Breast epithelium (tissue), 4 donors: ENCODE data around the gene TPD52L1. TPM values are rescaled to one million over a fixed set of nuclear protein-coding genes. Genes with fewer than 3 reads are reported as not detected.

Experiments used
- DNase-seq, 2 donors: peaks; one replicate each; pipeline ENCODE4 v3.0.0-alpha.2; 2019; ENCODE audit warnings: low spot score in 2 of 2
- H3K27ac ChIP-seq, 2 donors: fragments of 200-600 bp; sonication (generic) in 1 of 2; one replicate each; pipeline ENCODE4 v1.5.1; 2016 to 2019; ENCODE audit warnings: mild to moderate bottlenecking in 1 of 2
- H3K27me3 ChIP-seq, 2 donors: fragments of 200-600 bp; sonication (generic) in 1 of 2; one replicate each; pipeline versions ENCODE4 v1.5.1 to v1.6.0; 2017 to 2019; ENCODE audit warnings: control low read depth in 1 of 2, mild to moderate bottlenecking in 1 of 2
- H3K36me3 ChIP-seq: fragments of 200-600 bp; one replicate; pipeline ENCODE4 v1.5.1; 2019
- H3K4me1 ChIP-seq, 2 donors: fragments of 200-600 bp; sonication (generic); one replicate each; pipeline ENCODE4 v1.5.1; 2016 to 2019; ENCODE audit warnings: control low read depth in 1 of 2
- H3K4me3 ChIP-seq, 3 donors: fragments of 200-600 bp; sonication (generic); 1 replicate in 2 of 3; 2 replicates in 1 of 3; pipeline ENCODE4 v1.5.1; 2016 to 2019; ENCODE audit warnings: mild to moderate bottlenecking in 3 of 3, moderate library complexity in 2 of 3
- H3K9me3 ChIP-seq, 2 donors: fragments of 200-600 bp; sonication (generic) in 1 of 2; one replicate each; pipeline ENCODE4 v1.5.1; 2016 to 2019; ENCODE audit warnings: control low read depth in 1 of 2
- CTCF ChIP-seq, 3 donors: fragments of 450-650 bp; IDR thresholded peaks; one replicate each; pipeline ENCODE4 v1.5.1; 2016 to 2017; ENCODE audit warnings: antibody characterized with exemption in 3 of 3, mild to moderate bottlenecking in 3 of 3, moderate library complexity in 3 of 3
- POLR2A ChIP-seq: fragments of 450-650 bp; IDR thresholded peaks from one replicate; pipeline ENCODE4 v1.6.1; 2016; ENCODE audit warnings: antibody characterized with exemption, mild to moderate bottlenecking, moderate library complexity
- POLR2AphosphoS5 ChIP-seq, 3 donors: sonication (generic); formaldehyde crosslinking; IDR thresholded peaks; one replicate each; pipeline ENCODE4 v1.6.1; 2017; ENCODE audit warnings: antibody characterized with exemption in 3 of 3
- intact Hi-C: fragments of 100-400 bp; cut with DNase I; formaldehyde crosslinking; loops from one replicate; pipeline ENCODE4 v1.15.1; 2023; ENCODE audit warnings: low total_unique reads
- total RNA-seq, 3 donors: library from RNA; depleted of rRNA; stranded (reverse); fragments of >200 nt; gene quantifications; one replicate each; pipeline ENCODE4 v1.1.0, GENCODE V29; 2016

Gene TPD52L1
- total RNA-seq, 3 donors from 2014 or later: 27.2 to 266 (median 81.3) TPM

GRCh38 chr6:125217369-125217768 lies 63.8 kb downstream of the TPD52L1 start:
- Histone ChIP-seq H3K9me3 (no peaks in the 10 kb centered on the region), H3K36me3 (no peaks in the 10 kb centered on the region), H3K27ac (no peak overlapping the region), H3K4me1 (peaks cover 0 to 4% of the 10 kb centered on the region in 2 donors), H3K4me3 (no peak overlapping the region), H3K27me3 (no peaks in the 10 kb centered on the region)
- DNase-seq: no peak
- intact Hi-C loops: no loop called here
- TF ChIP-seq POLR2A: no peak
- no peak for TF ChIP-seq POLR2AphosphoS5 (IDR thresholded peaks at IDR 0.05)
- TF ChIP-seq CTCF (IDR thresholded peaks at IDR 0.05): no peak

GRCh38 chr6:125217992-125218391 lies 64.4 kb downstream of the TPD52L1 start:
- no peak for TF ChIP-seq POLR2AphosphoS5 (IDR thresholded peaks at IDR 0.05)
- no peak for TF ChIP-seq CTCF (IDR thresholded peaks at IDR 0.05)
- TF ChIP-seq POLR2A: no peak
- no peak overlapping the region for H3K4me3 ChIP-seq
- no peak for DNase-seq
- H3K9me3 ChIP-seq: no peaks in the 10 kb centered on the region
- no peaks in the 10 kb centered on the region for H3K36me3 ChIP-seq
- no peaks in the 10 kb centered on the region for H3K4me1 ChIP-seq
- H3K27me3 ChIP-seq: no peaks in the 10 kb centered on the region
- H3K27ac ChIP-seq: no peak overlapping the region
- intact Hi-C loops: no loop called here

DNA sequence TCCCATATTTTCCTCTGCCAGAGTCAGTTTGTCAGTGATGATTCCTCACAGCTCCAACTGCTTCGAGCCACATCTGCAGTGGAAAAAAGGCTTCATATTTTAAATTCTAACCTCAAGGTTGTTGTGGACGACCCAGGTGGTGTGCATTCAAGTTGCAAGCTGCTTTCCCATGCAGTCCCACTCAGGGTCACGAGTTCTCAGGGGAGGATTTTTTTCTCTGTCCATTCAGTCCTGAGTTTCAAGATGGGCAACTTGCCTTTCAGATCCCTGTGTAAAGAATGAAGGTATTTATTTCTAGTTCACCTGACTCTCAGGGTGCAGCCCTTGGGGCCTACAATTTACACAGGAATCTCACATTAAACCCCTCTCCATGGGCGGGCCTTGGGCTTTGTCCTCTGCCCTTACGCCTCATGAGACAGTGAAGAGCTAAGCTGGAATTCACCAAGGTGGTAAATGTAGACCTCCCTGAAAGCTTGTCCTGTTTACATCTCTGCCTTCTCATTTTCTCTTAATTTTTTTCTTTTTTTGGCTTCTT lies 65.9 kb downstream of the TPD52L1 start:
- Histone ChIP-seq H3K27ac (no peak overlapping the region), H3K27me3 (no peaks in the 10 kb centered on the region), H3K36me3 (no peaks in the 10 kb centered on the region), H3K4me1 (no peaks in the 10 kb centered on the region), H3K9me3 (no peaks in the 10 kb centered on the region), H3K4me3 (no peak overlapping the region)
- no peak for DNase-seq
- intact Hi-C loops: no loop called here
- TF ChIP-seq CTCF (IDR thresholded peaks at IDR 0.05): no peak
- TF ChIP-seq POLR2A: no peak
- no peak for TF ChIP-seq POLR2AphosphoS5 (IDR thresholded peaks at IDR 0.05)

DNA sequence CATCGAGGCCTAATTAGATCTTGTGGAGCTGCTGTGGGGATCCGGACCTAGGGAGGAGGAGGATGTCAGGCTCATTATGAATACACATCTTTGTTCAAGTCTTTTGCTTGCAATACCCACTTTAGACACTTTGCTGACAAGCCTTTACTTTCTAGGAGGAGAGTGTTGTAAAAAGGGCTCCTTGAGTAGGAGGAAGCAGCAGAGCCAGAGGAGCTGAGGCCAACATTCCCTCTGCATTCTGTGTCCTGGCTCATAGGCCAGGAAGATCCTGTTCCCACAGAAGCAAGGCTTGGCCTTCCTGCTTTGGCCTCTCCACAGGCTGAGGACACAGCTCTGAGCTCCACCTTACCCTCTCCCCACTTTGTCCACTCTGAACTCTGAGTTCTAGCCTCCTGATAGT lies 67.1 kb downstream of the TPD52L1 start:
- peak overlapping the region; percentile 48 to 80 for H3K27ac ChIP-seq
- no peaks in the 10 kb centered on the region for H3K27me3 ChIP-seq
- intact Hi-C loops: no loop called here
- H3K9me3 ChIP-seq: no peaks in the 10 kb centered on the region
- no peaks in the 10 kb centered on the region for H3K36me3 ChIP-seq
- DNase-seq: peak in 1 of 2 donors; percentile 36
- peak overlapping the region in 1 of 3 donors; percentile 12 for H3K4me3 ChIP-seq
- no peaks in the 10 kb centered on the region for H3K4me1 ChIP-seq
- no peak for TF ChIP-seq POLR2A
- TF ChIP-seq CTCF (IDR thresholded peaks at IDR 0.05): peak in 2 of 3 donors; percentile 18 to 38
- TF ChIP-seq POLR2AphosphoS5 (IDR thresholded peaks at IDR 0.05): no peak

DNA sequence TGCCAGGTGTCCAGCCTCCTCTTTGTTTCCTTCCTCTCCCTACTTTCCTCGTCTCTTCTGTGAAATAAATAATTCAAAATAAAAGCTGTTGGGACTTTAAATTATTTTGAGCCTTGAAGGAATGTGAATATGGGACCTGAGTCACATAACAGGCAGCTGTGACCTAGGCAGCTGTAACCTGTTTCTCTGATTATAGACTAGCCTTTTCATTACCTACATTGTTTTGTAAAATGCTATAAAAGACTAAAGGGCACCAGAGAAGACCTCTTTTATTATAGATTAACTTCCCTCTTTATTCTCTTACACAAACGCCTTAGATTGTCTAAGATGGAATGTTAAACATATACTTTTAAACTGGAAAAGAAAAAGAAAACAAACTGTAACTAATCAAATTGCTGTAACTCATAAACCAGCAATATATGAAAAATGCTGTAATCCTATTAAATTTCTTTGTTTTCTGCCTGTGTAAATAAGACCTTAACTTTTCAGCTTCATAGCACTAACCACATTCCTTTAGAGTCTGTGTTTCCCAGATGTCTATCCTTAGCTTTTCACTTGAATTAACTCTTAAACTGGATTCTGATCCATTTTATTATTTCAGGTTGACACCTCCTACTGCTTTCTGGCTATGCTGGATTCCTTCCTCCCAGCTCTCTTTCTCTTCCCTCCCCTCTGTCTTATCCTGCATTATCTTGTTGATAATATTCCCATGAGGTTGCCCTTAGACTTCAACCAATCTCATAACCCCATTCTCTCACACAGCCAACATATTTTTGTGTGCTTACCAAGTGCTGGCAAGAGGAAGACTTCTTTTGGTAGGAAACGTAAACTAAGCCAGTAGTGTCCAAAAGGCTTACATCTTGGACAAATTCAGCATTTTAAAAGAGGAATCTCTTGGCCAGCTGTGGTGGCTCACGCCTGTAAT lies 69.2 kb downstream of the TPD52L1 start:
- TF ChIP-seq CTCF (IDR thresholded peaks at IDR 0.05) (no peak), POLR2A (no peak), POLR2AphosphoS5 (IDR thresholded peaks at IDR 0.05) (no peak)
- intact Hi-C loops: no loop called here
- H3K27ac ChIP-seq: peak overlapping the region; percentile 10 to 80
- no peaks in the 10 kb centered on the region for H3K36me3 ChIP-seq
- no peak for DNase-seq
- H3K9me3 ChIP-seq: no peaks in the 10 kb centered on the region
- no peaks in the 10 kb centered on the region for H3K4me1 ChIP-seq
- H3K4me3 ChIP-seq: no peak overlapping the region
- no peaks in the 10 kb centered on the region for H3K27me3 ChIP-seq
